NB4 (cell line): ENCODE measurements around the gene PPFIA2.

ENCODE experiments used
- DNase-seq: peaks from one replicate; pipeline ENCODE4 v3.0.0; 2010; ENCODE audit warnings: low read depth
- H3K4me3 ChIP-seq: one replicate; pipeline ENCODE4 v1.5.1; 2011; ENCODE audit warnings: mild to moderate bottlenecking, low read depth, low read length, moderate library complexity
- MYC ChIP-seq: IDR thresholded peaks from 2 replicates; pipeline ENCODE4 v1.6.1; 2011; ENCODE audit warnings: low read depth, low read length
- POLR2A ChIP-seq: IDR thresholded peaks from 2 replicates; pipeline ENCODE4 v1.6.1; 2011; ENCODE audit warnings: mild to moderate bottlenecking; ENCODE audit not compliant: insufficient read length; ENCODE audit errors: extremely low read depth
- TF ChIP-seq, protein P1 (sequence below): IDR thresholded peaks from one replicate; pipeline ENCODE4 v1.5.1; 2012; ENCODE audit warnings: low read depth, low read length
- TF ChIP-seq, protein P2 (sequence below): IDR thresholded peaks from 2 replicates; pipeline ENCODE4 v1.6.1; 2011; ENCODE audit warnings: low read depth, low read length

The PPFIA2 gene

DNA sequence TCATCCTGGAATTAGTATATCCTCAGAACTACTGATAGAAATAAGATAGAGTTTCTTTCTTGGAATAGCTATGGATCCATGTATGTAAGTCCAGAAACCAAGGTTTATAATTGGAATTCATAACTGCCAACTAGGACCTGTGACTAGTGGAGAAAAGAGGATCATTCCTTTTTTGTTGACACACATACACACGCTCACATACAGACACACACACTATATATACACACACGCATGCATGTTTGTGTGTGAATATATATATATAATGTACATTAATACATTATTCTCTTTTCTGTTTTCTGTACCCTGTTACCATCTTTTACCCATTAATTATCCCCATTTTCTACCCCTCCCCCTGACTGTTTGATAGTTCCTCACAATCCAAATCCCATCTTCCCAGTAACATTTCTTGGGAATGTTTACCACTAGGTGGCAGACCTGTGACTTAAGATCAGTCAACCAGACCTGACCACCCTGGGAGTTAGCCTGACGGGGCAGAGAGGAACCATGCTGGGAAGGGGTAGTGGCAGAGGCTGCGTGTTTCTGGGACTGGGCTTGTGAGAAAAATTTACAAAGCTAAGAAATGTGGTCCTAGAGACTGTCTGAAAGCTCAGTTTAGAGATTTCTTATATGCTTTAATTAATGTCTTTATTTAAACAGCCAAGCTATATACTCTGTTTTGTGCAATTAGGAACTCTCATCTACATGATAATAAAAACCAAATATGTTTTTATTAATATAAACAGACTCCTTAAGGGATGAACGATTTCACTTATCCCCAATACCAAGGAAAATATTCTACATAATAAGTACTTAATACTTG is 308.0 kb downstream of the PPFIA2 start:
- no peak overlapping the region for H3K4me3 ChIP-seq
- no peak for TF ChIP-seq MYC
- TF ChIP-seq, protein P1, sequence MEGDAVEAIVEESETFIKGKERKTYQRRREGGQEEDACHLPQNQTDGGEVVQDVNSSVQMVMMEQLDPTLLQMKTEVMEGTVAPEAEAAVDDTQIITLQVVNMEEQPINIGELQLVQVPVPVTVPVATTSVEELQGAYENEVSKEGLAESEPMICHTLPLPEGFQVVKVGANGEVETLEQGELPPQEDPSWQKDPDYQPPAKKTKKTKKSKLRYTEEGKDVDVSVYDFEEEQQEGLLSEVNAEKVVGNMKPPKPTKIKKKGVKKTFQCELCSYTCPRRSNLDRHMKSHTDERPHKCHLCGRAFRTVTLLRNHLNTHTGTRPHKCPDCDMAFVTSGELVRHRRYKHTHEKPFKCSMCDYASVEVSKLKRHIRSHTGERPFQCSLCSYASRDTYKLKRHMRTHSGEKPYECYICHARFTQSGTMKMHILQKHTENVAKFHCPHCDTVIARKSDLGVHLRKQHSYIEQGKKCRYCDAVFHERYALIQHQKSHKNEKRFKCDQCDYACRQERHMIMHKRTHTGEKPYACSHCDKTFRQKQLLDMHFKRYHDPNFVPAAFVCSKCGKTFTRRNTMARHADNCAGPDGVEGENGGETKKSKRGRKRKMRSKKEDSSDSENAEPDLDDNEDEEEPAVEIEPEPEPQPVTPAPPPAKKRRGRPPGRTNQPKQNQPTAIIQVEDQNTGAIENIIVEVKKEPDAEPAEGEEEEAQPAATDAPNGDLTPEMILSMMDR = peak; percentile 55
- peak; percentile 65 for DNase-seq

DNA sequence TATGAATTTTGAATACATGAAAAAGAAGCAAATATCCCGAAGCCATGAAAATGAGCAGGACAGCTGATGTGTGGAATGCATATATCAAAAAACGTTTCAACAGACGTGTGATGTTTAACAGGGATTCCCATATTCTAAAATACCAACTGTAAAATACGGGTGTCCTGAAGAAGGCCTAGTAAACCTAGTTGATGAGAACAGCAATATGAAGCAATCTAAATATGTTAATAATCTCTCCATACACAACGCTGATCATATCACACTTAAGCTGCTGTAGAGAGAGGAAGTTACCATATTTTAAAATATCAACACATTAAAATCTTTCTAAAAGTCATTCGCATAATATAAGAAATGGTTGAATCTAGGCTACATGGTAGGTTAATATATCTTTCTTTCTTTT is 317.5 kb downstream of the PPFIA2 start:
- TF ChIP-seq, protein P2, sequence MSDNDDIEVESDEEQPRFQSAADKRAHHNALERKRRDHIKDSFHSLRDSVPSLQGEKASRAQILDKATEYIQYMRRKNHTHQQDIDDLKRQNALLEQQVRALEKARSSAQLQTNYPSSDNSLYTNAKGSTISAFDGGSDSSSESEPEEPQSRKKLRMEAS = no peak
- TF ChIP-seq POLR2A (no peak), MYC (no peak)
- TF ChIP-seq, protein P1 = no peak
- no peak for DNase-seq
- no peak overlapping the region for H3K4me3 ChIP-seq

DNA sequence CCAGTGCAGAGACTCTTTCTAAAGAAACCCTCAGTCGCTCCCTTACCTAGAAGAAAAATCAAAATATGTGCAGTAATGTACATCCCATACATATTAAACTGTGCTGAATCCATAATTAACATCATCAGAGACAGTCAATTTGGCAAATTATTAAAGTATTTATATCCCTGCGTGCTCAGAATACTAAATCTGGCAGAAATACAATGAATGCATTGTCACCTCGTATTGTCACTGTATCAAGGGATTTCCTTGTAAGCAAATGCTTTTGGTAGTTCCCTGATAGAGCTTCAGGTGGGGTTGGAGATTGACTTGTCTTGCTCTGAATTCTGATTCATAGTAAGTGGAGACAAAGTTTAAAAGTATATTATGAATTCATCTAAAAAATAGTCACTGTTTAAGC is 319.1 kb downstream of the PPFIA2 start:
- no peak overlapping the region for H3K4me3 ChIP-seq
- DNase-seq = no peak
- TF ChIP-seq, protein P2 = no peak
- TF ChIP-seq, protein P1 = no peak
- TF ChIP-seq POLR2A = no peak
- TF ChIP-seq MYC = no peak

DNA sequence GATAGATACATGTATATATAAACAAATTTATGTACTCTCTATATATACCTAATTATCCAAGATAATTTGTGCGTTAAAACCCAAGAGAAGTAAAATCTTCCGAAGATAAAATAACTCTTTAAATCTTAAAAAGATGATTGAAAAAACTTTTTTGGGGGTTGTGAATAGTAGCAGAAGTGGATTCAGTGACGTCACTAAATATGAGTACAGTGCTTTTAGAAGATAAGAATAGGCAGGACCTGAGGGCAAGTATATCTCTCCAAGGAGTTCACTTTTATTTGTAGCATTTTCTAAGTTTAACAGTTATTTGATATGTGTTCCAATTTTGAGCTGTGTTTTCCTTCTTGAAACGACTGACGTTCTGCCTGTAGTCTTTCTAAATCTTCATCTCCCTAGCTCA is 319.8 kb downstream of the PPFIA2 start:
- no peak overlapping the region for H3K4me3 ChIP-seq
- no peak for TF ChIP-seq POLR2A
- TF ChIP-seq, protein P2 = no peak
- no peak for TF ChIP-seq MYC
- TF ChIP-seq, protein P1 = no peak
- DNase-seq = no peak

- TF ChIP-seq, protein P2 = no peak
- no peak for TF ChIP-seq MYC
- no peak for TF ChIP-seq POLR2A
- TF ChIP-seq, protein P1 = no peak
- H3K4me3 ChIP-seq = no peak overlapping the region
- no peak for DNase-seq
Measured at GRCh38 chr12:81417056-81417455, 342.1 kb downstream of the PPFIA2 start.
